Activated CD8-positive, alpha-beta memory T cell treated with anti-CD3 and anti-CD28 coated beads for 24 hours (primary cell): ENCODE data around the gene ZNF219.
"Not testable (repeated sequence)": the region's sequence is repeated elsewhere in the genome, so short reads cannot be mapped to it uniquely, and the experiment has no call there.

ENCODE experiments used
- DNase-seq: peaks from one replicate; pipeline ENCODE4 v3.0.0-alpha.2; 2020

Gene ZNF219

DNA sequence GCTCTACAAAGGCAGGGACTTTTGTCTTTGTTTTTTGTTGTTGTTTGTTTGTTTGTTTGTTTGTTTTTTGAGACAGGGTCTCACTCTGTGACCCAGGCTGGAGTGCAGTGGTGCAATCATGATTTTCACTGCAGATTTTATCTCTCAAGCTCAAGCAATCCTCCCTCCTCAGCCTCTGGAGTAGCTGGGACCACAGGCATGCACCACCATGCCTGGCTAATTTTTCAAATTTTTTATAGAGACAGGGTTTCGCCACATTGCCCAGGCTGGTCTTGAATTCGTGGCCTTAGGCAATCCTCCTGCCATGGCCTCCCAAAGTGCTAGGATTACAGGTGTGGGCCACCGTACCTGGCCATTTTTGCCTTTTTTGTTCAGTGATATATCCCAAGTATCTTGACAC is 57.5 kb downstream of the ZNF219 start:
- DNase-seq, result not testable (repeated sequence)

- no peak for DNase-seq
Measured at GRCh38 chr14:21040370-21040925, 58.0 kb downstream of the ZNF219 start.
